Breast epithelium (tissue), 3 donors: ENCODE results near the gene SYNC.

Experiments
- CTCF ChIP-seq, 3 donors: fragments of 450-650 bp; IDR thresholded peaks; one replicate each; pipeline ENCODE4 v1.5.1; 2016 to 2017; ENCODE audit warnings: antibody characterized with exemption in 3 of 3, mild to moderate bottlenecking in 3 of 3, moderate library complexity in 3 of 3
- POLR2A ChIP-seq: fragments of 450-650 bp; IDR thresholded peaks from one replicate; pipeline ENCODE4 v1.6.1; 2016; ENCODE audit warnings: antibody characterized with exemption, mild to moderate bottlenecking, moderate library complexity
- POLR2AphosphoS5 ChIP-seq, 3 donors: sonication (generic); formaldehyde crosslinking; IDR thresholded peaks; one replicate each; pipeline ENCODE4 v1.6.1; 2017; ENCODE audit warnings: antibody characterized with exemption in 3 of 3

DNA sequence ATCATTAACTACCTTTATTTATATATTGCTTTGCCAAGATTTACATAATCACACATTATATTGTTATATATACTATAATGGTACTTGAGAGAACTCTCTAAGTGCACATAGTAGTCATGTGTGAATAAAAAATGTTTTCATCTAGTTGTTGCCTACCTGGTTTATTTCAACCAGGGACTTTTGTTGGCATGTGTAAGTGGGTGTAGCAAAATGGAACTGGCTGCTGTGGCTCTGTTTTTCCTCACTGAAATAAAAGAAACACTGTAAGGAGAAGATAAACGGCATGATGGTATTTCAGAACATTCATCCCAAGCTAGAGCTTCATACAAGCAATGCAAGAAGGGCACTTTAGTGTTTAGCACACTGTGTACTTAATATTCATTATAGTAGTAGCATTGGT lies 36.7 kb downstream of the SYNC start:
- TF ChIP-seq CTCF (IDR thresholded peaks at IDR 0.05) = no peak
- TF ChIP-seq POLR2AphosphoS5 (IDR thresholded peaks at IDR 0.05) = no peak
- no peak for TF ChIP-seq POLR2A
